Tibial nerve (tissue), 4 donors: Measurements from ENCODE around the gene ZFYVE9. TPM values are rescaled to one million over a fixed set of nuclear protein-coding genes. Genes with fewer than 3 reads are reported as not detected.

Source experiments
- DNase-seq, 2 donors: peaks; one replicate each; pipeline ENCODE4 v3.0.0-alpha.2; 2019; ENCODE audit warnings: low spot score in 2 of 2
- H3K27ac ChIP-seq, 4 donors: fragments of 200-600 bp; sonication (generic) in 3 of 4; one replicate each; pipeline ENCODE4 v1.5.1; 2017 to 2019; ENCODE audit warnings: mild to moderate bottlenecking in 1 of 4
- H3K27me3 ChIP-seq, 2 donors: fragments of 200-600 bp; sonication (generic) in 1 of 2; one replicate each; pipeline versions ENCODE4 v1.5.1 to v1.6.0; 2017 to 2019
- H3K36me3 ChIP-seq, 3 donors: fragments of 200-600 bp; sonication (generic); one replicate each; pipeline ENCODE4 v1.5.1; 2018 to 2019
- H3K4me1 ChIP-seq, 4 donors: fragments of 200-600 bp; sonication (generic) in 3 of 4; one replicate each; pipeline ENCODE4 v1.5.1; 2017 to 2019
- H3K4me3 ChIP-seq, 4 donors: fragments of 200-600 bp; sonication (generic) in 3 of 4; one replicate each; pipeline ENCODE4 v1.5.1; 2017 to 2019; ENCODE audit warnings: mild to moderate bottlenecking in 1 of 4, moderate library complexity in 1 of 4
- H3K9me3 ChIP-seq, 4 donors: fragments of 200-600 bp; sonication (generic) in 3 of 4; one replicate each; pipeline ENCODE4 v1.5.1; 2017 to 2019
- CTCF ChIP-seq, 5 experiments: fragments of 200-600 bp in 3 of 5; fragments of 450-650 bp in 2 of 5; sonication (generic) in 3 of 5; IDR thresholded peaks; one replicate each; pipeline ENCODE4 v1.5.1; 2016 to 2019; ENCODE audit warnings: antibody characterized with exemption in 5 of 5, mild to moderate bottlenecking in 3 of 5, moderate library complexity in 2 of 5
- EP300 ChIP-seq, 2 donors: sonication (generic); formaldehyde crosslinking; IDR thresholded peaks; one replicate each; pipeline ENCODE4 v1.6.1; 2017; ENCODE audit warnings: antibody characterized with exemption in 2 of 2, mild to moderate bottlenecking in 1 of 2
- POLR2A ChIP-seq, 2 donors: fragments of 450-650 bp; IDR thresholded peaks; one replicate each; pipeline ENCODE4 v1.6.1; 2017; ENCODE audit warnings: antibody characterized with exemption in 2 of 2, mild to moderate bottlenecking in 2 of 2, moderate library complexity in 2 of 2
- WGBS, 2 donors: methylation state at CpG; one replicate each; pipeline ENCODE4 v1.1.5; 2018; 5-methylcytosine and 5-hydroxymethylcytosine counted together
- total RNA-seq, 4 donors: library from RNA; depleted of rRNA; stranded (reverse); fragments of >200 nt; gene quantifications; one replicate each; pipeline ENCODE4 v1.1.0, GENCODE V29; 2016

The ZFYVE9 gene
- total RNA-seq, 4 donors from 2014 or later = 29.1 to 39.6 (median 35.0) TPM

- DNase-seq = no peak
- H3K27ac ChIP-seq = no peak overlapping the region
- H3K27me3 ChIP-seq = no peaks in the 10 kb centered on the region
- H3K4me1 ChIP-seq = no peaks in the 10 kb centered on the region
- TF ChIP-seq CTCF (IDR thresholded peaks at IDR 0.05) (no peak), EP300 (IDR thresholded peaks at IDR 0.05) (no peak), POLR2A (IDR thresholded peaks at IDR 0.05) (no peak)
- peaks cover 0 to 5% (median 0%) of the 10 kb centered on the region in 3 donors for H3K36me3 ChIP-seq
- H3K4me3 ChIP-seq = no peak overlapping the region
- 91 to 95% methylated on average over 1 of the region's 1 CpG for WGBS, 2 donors
- H3K9me3 ChIP-seq = no peaks in the 10 kb centered on the region
Observed at GRCh38 chr1:52233463-52233862, 91.6 kb downstream of the ZFYVE9 start.

- no peak for TF ChIP-seq CTCF (IDR thresholded peaks at IDR 0.05)
- no peak for TF ChIP-seq EP300 (IDR thresholded peaks at IDR 0.05)
- no peak for TF ChIP-seq POLR2A (IDR thresholded peaks at IDR 0.05)
- peaks cover 0 to 5% (median 0%) of the 10 kb centered on the region in 3 donors for H3K36me3 ChIP-seq
Observed at GRCh38 chr1:52234014-52234413, 92.1 kb downstream of the ZFYVE9 start.

GRCh38 chr1:52234708-52235107, 92.8 kb downstream of the ZFYVE9 start:
- H3K9me3 ChIP-seq = no peaks in the 10 kb centered on the region
- peaks cover 0 to 5% (median 0%) of the 10 kb centered on the region in 3 donors for H3K36me3 ChIP-seq
- H3K4me1 ChIP-seq = peaks cover 0 to 7% (median 0%) of the 10 kb centered on the region in 4 donors
- H3K4me3 ChIP-seq = no peak overlapping the region
- TF ChIP-seq CTCF (IDR thresholded peaks at IDR 0.05) (no peak), EP300 (IDR thresholded peaks at IDR 0.05) (no peak), POLR2A (IDR thresholded peaks at IDR 0.05) (no peak)
- no peak overlapping the region for H3K27ac ChIP-seq
- no peaks in the 10 kb centered on the region for H3K27me3 ChIP-seq
- no peak for DNase-seq

More at GRCh38 chr1:52234014-52234413, 92.1 kb downstream of the ZFYVE9 start:
- Histone ChIP-seq H3K9me3 (no peaks in the 10 kb centered on the region), H3K4me3 (no peak overlapping the region), H3K27ac (no peak overlapping the region), H3K27me3 (no peaks in the 10 kb centered on the region), H3K4me1 (peaks cover 0 to under 1% (median 0%) of the 10 kb centered on the region in 4 donors)
- DNase-seq = no peak
- 91 to 95% methylated on average over 4 of the region's 4 CpGs for WGBS, 2 donors

- H3K36me3 ChIP-seq = peaks cover 0 to 5% (median 0%) of the 10 kb centered on the region in 3 donors
- 66 to 68% methylated on average over 2 of the region's 2 CpGs for WGBS, 2 donors
- peaks cover 0 to 13% (median 0%) of the 10 kb centered on the region in 4 donors for H3K4me1 ChIP-seq
- no peak for DNase-seq
- H3K4me3 ChIP-seq = no peak overlapping the region
- H3K9me3 ChIP-seq = no peaks in the 10 kb centered on the region
- H3K27me3 ChIP-seq = no peaks in the 10 kb centered on the region
- TF ChIP-seq CTCF (IDR thresholded peaks at IDR 0.05) = no peak
- no peak for TF ChIP-seq EP300 (IDR thresholded peaks at IDR 0.05)
- no peak for TF ChIP-seq POLR2A (IDR thresholded peaks at IDR 0.05)
- H3K27ac ChIP-seq = no peak overlapping the region
Observed at GRCh38 chr1:52235646-52236045, 93.8 kb downstream of the ZFYVE9 start.

- Histone ChIP-seq H3K4me1 (peaks cover 0 to 16% (median 0%) of the 10 kb centered on the region in 4 donors), H3K4me3 (no peak overlapping the region), H3K27me3 (no peaks in the 10 kb centered on the region), H3K9me3 (no peaks in the 10 kb centered on the region), H3K36me3 (peaks cover 0 to 5% (median 0%) of the 10 kb centered on the region in 3 donors), H3K27ac (no peak overlapping the region)
- no peak for DNase-seq
- TF ChIP-seq CTCF (IDR thresholded peaks at IDR 0.05) (no peak), POLR2A (IDR thresholded peaks at IDR 0.05) (no peak), EP300 (IDR thresholded peaks at IDR 0.05) (no peak)
- WGBS, 2 donors = 62 to 78% methylated on average over 1 of the region's 1 CpG
Observed at GRCh38 chr1:52237430-52237829, 95.5 kb downstream of the ZFYVE9 start.
